NCI-H446 (cell line): ENCODE results near the gene PCDHAC1.

ENCODE experiments used
- DNase-seq, 2 experiments: peaks; one replicate each; lab custom pipeline; 2025; lab: John Stamatoyannopoulos, UW

Gene PCDHAC1

GRCh38 chr5:140967226-140967893 lies 41.3 kb downstream of the PCDHAC1 start:
- DNase-seq = no peak

- DNase-seq = no peak
Observed at GRCh38 chr5:140969880-140970279, 43.8 kb downstream of the PCDHAC1 start.

GRCh38 chr5:140973550-140973949 lies 47.5 kb downstream of the PCDHAC1 start:
- DNase-seq = no peak

- peak; percentile 64 to 80 for DNase-seq
Observed at GRCh38 chr5:140977003-140977402, 50.9 kb downstream of the PCDHAC1 start.

GRCh38 chr5:140978260-140978659 lies 52.2 kb downstream of the PCDHAC1 start:
- no peak for DNase-seq

- no peak for DNase-seq
Observed at GRCh38 chr5:140978983-140979382, 52.9 kb downstream of the PCDHAC1 start.
